Brain microvascular endothelial cell (primary cell): ENCODE data around the gene CCM2L.

Experiments
- DNase-seq: peaks from one replicate; pipeline ENCODE4 v3.0.0-alpha.2; 2020
- H3K27ac ChIP-seq: fragments of 250-450 bp; sonication (Bioruptor Pico); 2 replicates; pipeline ENCODE4 v1.5.1; 2020; ENCODE audit warnings: mild to moderate bottlenecking, moderate library complexity
- H3K27me3 ChIP-seq: fragments of 250-450 bp; sonication (Bioruptor Pico); replicated peaks from 2 replicates; pipeline ENCODE4 v1.5.1; 2020; ENCODE audit warnings: mild to moderate bottlenecking
- H3K36me3 ChIP-seq: fragments of 250-450 bp; sonication (Bioruptor Pico); replicated peaks from 2 replicates; pipeline ENCODE4 v1.5.1; 2020; ENCODE audit warnings: mild to moderate bottlenecking
- H3K4me3 ChIP-seq: 2 replicates; pipeline ENCODE4 v1.5.1; 2011; ENCODE audit warnings: low read depth, mild to moderate bottlenecking, control low read depth, low read length, moderate library complexity
- in situ Hi-C: cut with HindIII; loops from 2 replicates; pipeline ENCODE4 v1.10.0; 2017; ENCODE audit warnings: low sequenced_read_pairs, low pct_ligation_motif_present
- TF ChIP-seq, protein P1 (sequence below): IDR thresholded peaks from 2 replicates; pipeline ENCODE4 v1.5.1; 2011; ENCODE audit warnings: low read depth, mild to moderate bottlenecking, moderate library complexity, low read length, control low read depth, inconsistent platforms; ENCODE audit errors: missing control alignments

CCM2L gene

DNA sequence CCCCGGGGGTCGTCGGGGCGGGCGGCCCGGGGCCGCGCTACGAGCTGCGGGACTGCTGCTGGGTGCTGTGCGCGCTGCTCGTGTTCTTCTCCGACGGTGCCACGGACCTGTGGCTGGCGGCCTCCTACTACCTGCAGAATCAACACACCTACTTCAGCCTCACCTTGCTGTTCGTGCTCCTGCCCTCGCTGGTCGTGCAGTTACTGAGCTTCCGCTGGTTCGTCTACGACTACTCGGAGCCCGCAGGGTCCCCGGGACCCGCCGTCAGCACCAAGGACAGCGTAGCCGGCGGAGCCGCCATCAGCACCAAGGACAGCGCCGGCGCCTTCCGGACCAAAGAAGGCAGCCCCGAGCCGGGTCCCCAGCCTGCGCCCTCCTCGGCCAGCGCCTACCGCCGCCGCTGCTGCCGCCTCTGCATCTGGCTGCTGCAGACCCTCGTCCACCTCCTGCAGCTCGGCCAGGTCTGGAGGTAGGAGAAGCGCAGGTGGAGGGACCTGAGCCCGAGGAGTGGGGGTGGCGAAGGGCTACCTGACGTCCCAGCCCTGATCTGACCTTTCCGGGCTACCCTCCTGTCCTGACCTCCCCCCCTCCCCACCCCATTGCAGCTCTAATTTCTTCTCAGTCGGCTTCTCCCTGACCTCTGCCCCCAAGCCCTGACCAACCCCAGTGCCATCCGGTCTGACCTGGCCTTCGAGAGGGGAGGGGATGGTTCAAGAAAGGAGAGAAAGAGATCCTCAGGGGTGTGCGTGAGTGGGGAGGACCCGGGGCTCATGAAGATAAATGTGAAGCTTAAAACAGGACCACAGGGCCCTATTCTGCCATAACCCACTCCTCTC lies 41.7 kb upstream of the CCM2L start:
- H3K36me3 ChIP-seq, result no peaks in the 10 kb centered on the region
- TF ChIP-seq, protein P1, sequence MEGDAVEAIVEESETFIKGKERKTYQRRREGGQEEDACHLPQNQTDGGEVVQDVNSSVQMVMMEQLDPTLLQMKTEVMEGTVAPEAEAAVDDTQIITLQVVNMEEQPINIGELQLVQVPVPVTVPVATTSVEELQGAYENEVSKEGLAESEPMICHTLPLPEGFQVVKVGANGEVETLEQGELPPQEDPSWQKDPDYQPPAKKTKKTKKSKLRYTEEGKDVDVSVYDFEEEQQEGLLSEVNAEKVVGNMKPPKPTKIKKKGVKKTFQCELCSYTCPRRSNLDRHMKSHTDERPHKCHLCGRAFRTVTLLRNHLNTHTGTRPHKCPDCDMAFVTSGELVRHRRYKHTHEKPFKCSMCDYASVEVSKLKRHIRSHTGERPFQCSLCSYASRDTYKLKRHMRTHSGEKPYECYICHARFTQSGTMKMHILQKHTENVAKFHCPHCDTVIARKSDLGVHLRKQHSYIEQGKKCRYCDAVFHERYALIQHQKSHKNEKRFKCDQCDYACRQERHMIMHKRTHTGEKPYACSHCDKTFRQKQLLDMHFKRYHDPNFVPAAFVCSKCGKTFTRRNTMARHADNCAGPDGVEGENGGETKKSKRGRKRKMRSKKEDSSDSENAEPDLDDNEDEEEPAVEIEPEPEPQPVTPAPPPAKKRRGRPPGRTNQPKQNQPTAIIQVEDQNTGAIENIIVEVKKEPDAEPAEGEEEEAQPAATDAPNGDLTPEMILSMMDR, result no peak
- no peak overlapping the region for H3K27ac ChIP-seq
- H3K27me3 ChIP-seq, result peaks cover 29% of the 10 kb centered on the region
- peak overlapping the region; percentile 15 for H3K4me3 ChIP-seq
- in situ Hi-C loops, result no loop called here
- peak; percentile 48 for DNase-seq

DNA sequence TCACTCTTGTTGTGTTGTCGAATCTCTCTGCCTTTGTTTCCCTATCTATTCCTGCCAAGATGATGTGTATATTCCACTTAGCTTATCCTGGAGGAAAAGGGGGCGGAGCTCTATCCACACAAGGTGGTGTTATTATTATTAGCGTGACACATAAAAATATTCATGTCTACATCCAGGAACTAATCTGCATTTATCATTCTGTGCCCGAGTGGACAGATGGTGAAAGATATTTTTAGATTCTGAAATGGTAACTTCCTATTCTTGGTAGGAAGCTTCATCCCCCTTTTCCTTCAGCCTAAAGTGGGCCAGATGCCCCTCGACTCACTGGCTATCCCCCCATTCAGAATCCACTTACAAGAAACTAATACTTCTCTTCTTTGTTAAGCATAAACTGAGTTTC lies 40.2 kb upstream of the CCM2L start:
- H3K27me3 ChIP-seq, result peaks cover 26% of the 10 kb centered on the region
- H3K36me3 ChIP-seq, result no peaks in the 10 kb centered on the region
- in situ Hi-C loops, result no loop called here
- no peak overlapping the region for H3K4me3 ChIP-seq
- TF ChIP-seq, protein P1, result no peak
- no peak overlapping the region for H3K27ac ChIP-seq
- DNase-seq, result no peak

DNA sequence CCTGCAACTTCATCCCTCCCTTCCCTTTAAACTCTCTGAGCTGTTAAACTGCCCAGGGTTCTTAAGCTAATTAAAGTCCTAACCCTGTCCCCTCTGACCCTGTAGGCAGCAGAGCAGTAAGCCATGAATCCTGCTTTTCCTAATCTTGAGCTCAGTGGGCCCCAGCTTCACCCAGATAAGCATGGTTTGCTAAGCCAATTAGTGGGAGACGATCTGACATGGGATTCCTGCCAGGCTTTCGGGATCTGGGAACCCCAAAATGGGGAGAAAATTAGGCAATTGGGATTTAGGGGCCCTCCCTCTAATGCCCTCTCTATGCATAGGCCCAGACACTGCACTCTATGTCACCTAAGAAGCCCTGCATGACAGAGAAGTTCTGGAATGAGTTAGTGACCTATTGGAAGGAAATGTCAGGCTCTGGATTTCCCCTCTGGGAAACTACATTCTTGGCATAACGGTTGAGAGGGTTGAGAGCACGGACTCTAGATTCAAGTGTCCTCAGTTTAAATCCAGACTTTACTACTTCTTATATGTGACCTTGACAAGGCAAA lies 37.7 kb upstream of the CCM2L start:
- H3K27me3 ChIP-seq, result peaks cover 18% of the 10 kb centered on the region
- no peak overlapping the region for H3K27ac ChIP-seq
- peak; percentile 11 for DNase-seq
- H3K36me3 ChIP-seq, result no peaks in the 10 kb centered on the region
- TF ChIP-seq, protein P1, result no peak
- in situ Hi-C loops, result no loop called here
- H3K4me3 ChIP-seq, result no peak overlapping the region

DNA sequence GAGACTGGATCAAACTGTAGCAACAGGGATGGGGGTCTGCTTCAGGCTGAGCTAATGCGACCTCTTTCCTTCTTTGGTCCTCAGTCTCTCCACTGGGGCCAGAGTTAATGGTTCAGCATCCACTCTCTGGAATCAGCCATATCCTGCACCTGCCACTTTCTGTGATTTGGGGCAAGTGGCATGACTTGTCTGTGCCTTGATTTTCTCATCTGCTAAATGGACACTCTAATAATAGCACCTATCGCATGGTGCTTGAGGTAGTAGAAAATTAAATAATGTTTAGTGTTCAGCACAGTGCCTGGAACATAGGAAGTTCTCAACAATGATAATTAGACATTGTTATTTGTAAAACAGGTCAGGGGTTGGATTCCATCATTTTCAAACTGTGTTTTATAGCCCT lies 35.9 kb upstream of the CCM2L start:
- peaks cover 16% of the 10 kb centered on the region for H3K27me3 ChIP-seq
- H3K4me3 ChIP-seq, result no peak overlapping the region
- TF ChIP-seq, protein P1, result no peak
- H3K36me3 ChIP-seq, result no peaks in the 10 kb centered on the region
- H3K27ac ChIP-seq, result no peak overlapping the region
- in situ Hi-C loops, result no loop called here
- DNase-seq, result no peak

DNA sequence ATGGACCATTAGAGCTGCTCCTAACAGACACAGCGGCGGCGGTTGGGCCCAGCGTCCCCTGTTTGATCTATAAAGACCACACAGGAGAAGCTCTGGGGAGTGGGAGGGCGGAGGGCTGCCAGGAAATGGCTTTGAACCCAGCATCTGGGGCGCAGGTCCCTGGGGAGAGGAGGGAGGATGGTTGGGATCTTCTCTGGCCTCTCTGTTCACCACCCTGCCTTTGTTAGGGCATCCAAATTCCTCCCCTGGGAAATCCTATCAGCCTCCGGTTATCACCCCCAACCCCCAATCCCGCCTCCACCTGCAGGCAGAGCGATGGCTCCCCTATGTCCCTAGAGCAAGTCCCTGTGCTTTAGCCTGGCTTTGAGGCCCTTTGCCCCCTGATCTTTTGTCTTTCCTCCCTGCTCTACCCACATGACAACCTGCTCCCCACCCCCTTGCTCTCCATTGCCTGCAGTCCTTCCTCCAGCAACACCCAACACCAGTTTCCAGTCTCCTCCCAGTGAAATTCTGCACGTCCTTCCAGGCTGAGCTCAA lies 35.2 kb upstream of the CCM2L start:
- H3K27me3 ChIP-seq, result peaks cover 13% of the 10 kb centered on the region
- TF ChIP-seq, protein P1, result no peak
- H3K4me3 ChIP-seq, result no peak overlapping the region
- no peaks in the 10 kb centered on the region for H3K36me3 ChIP-seq
- DNase-seq, result no peak
- in situ Hi-C loops, result no loop called here
- H3K27ac ChIP-seq, result no peak overlapping the region
